HG03103 (cell line): Measurements from ENCODE around the gene DTYMK.
"Not testable (repeated sequence)": the region's sequence is repeated elsewhere in the genome, so short reads cannot be mapped to it uniquely, and the experiment has no call there.

Experiments
- ATAC-seq: cut with Tn5 transposase; IDR thresholded peaks from one replicate; pipeline ENCODE4 v1.9.1; 2021; ENCODE audit warnings: low read depth; ENCODE audit not compliant: unreplicated experiment

Gene DTYMK

GRCh38 chr2:241673189-241673663 is 13.4 kb downstream of the DTYMK start:
- ATAC-seq = no peak

GRCh38 chr2:241672243-241673188 is 14.1 kb downstream of the DTYMK start:
- ATAC-seq = no peak

GRCh38 chr2:241671457-241672240 is 15.0 kb downstream of the DTYMK start:
- ATAC-seq = no peak

GRCh38 chr2:241670333-241671110 is 16.1 kb downstream of the DTYMK start:
- no peak for ATAC-seq

GRCh38 chr2:241668839-241669238 is 17.8 kb downstream of the DTYMK start:
- no peak for ATAC-seq

GRCh38 chr2:241668354-241668753 is 18.3 kb downstream of the DTYMK start:
- no peak for ATAC-seq

GRCh38 chr2:241666627-241667400 is 19.8 kb downstream of the DTYMK start:
- no peak for ATAC-seq

- no peak for ATAC-seq
These were observed 20.7 kb downstream of the DTYMK start for GRCh38 chr2:241665731-241666440.

GRCh38 chr2:241662731-241663130 is 23.9 kb downstream of the DTYMK start:
- not testable (repeated sequence) for ATAC-seq

- ATAC-seq = no peak
These were observed 25.9 kb downstream of the DTYMK start for GRCh38 chr2:241660593-241661213.

GRCh38 chr2:241659150-241659739 is 27.4 kb downstream of the DTYMK start:
- ATAC-seq = no peak

- ATAC-seq = no peak
These were observed 28.3 kb downstream of the DTYMK start for GRCh38 chr2:241658296-241658695.

- no peak for ATAC-seq
These were observed 28.8 kb downstream of the DTYMK start for GRCh38 chr2:241657786-241658254.

- ATAC-seq = no peak
These were observed 30.3 kb downstream of the DTYMK start for GRCh38 chr2:241656190-241656741.

GRCh38 chr2:241655516-241656189 is 31.0 kb downstream of the DTYMK start:
- no peak for ATAC-seq

- ATAC-seq = no peak
These were observed 32.1 kb downstream of the DTYMK start for GRCh38 chr2:241654551-241654950.

GRCh38 chr2:241653210-241653750 is 33.3 kb downstream of the DTYMK start:
- ATAC-seq = no peak
